Prostate gland (tissue), 2 donors: ENCODE results near the gene PCDH9.

Experiments
- CTCF ChIP-seq, 4 experiments: fragments of 200-600 bp in 2 of 4; fragments of 450-650 bp in 2 of 4; sonication (generic) in 2 of 4; IDR thresholded peaks; 1 replicate in 3 of 4; 2 replicates in 1 of 4; pipeline ENCODE4 v1.5.1; 2016 to 2019; ENCODE audit warnings: antibody characterized with exemption in 4 of 4, mild to moderate bottlenecking in 2 of 4, moderate library complexity in 2 of 4
- POLR2A ChIP-seq: fragments of 450-650 bp; IDR thresholded peaks from one replicate; pipeline ENCODE4 v1.6.1; 2016; ENCODE audit warnings: antibody characterized with exemption, mild to moderate bottlenecking
- POLR2AphosphoS5 ChIP-seq: sonication (generic); formaldehyde crosslinking; IDR thresholded peaks from one replicate; pipeline ENCODE4 v1.6.1; 2017; ENCODE audit warnings: antibody characterized with exemption

GRCh38 chr13:67091603-67092002 lies 138.5 kb downstream of the PCDH9 start:
- TF ChIP-seq CTCF (IDR thresholded peaks at IDR 0.05) = no peak
- no peak for TF ChIP-seq POLR2A
- TF ChIP-seq POLR2AphosphoS5 = no peak
